Stimulated activated CD4-positive, alpha-beta T cell treated with anti-CD3 and anti-CD28 coated beads, Interleukin-4, amount 100 ng/mL, for 4 hours (primary cell): ENCODE data around the gene SRGAP3.

Source experiments
- DNase-seq, 2 experiments: peaks; one replicate each; pipeline ENCODE4 v3.0.0-alpha.2; 2020

The SRGAP3 gene

GRCh38 chr3:9251055-9251786, 1.8 kb upstream of the SRGAP3 start:
- no peak for DNase-seq

GRCh38 chr3:9250236-9250635, 790 bp upstream of the SRGAP3 start:
- DNase-seq: no peak

GRCh38 chr3:9248522-9249271, 749 bp downstream of the SRGAP3 start:
- DNase-seq: no peak

- DNase-seq: no peak
Measured at GRCh38 chr3:9247941-9248521, 1.4 kb downstream of the SRGAP3 start.

- no peak for DNase-seq
Measured at GRCh38 chr3:9247361-9247940, 2.0 kb downstream of the SRGAP3 start.

- DNase-seq: no peak
Measured at GRCh38 chr3:9246189-9246588, 3.3 kb downstream of the SRGAP3 start.

GRCh38 chr3:9244495-9245183, 4.8 kb downstream of the SRGAP3 start:
- no peak for DNase-seq

- no peak for DNase-seq
Measured at GRCh38 chr3:9241956-9242355, 7.5 kb downstream of the SRGAP3 start.

- DNase-seq: no peak
Measured at GRCh38 chr3:9239680-9240079, 9.8 kb downstream of the SRGAP3 start.

GRCh38 chr3:9238721-9239295, 10.6 kb downstream of the SRGAP3 start:
- DNase-seq: no peak

- DNase-seq: no peak
Measured at GRCh38 chr3:9238276-9238675, 11.2 kb downstream of the SRGAP3 start.

GRCh38 chr3:9233814-9234600, 15.4 kb downstream of the SRGAP3 start:
- no peak for DNase-seq

- no peak for DNase-seq
Measured at GRCh38 chr3:9233101-9233500, 16.3 kb downstream of the SRGAP3 start.

GRCh38 chr3:9231937-9232336, 17.5 kb downstream of the SRGAP3 start:
- DNase-seq: no peak

GRCh38 chr3:9231471-9231870, 18.0 kb downstream of the SRGAP3 start:
- no peak for DNase-seq

GRCh38 chr3:9231006-9231405, 18.4 kb downstream of the SRGAP3 start:
- no peak for DNase-seq

- DNase-seq: no peak
Measured at GRCh38 chr3:9230596-9230995, 18.9 kb downstream of the SRGAP3 start.

- no peak for DNase-seq
Measured at GRCh38 chr3:9229879-9230278, 19.6 kb downstream of the SRGAP3 start.

- DNase-seq: no peak
Measured at GRCh38 chr3:9229325-9229724, 20.1 kb downstream of the SRGAP3 start.

- no peak for DNase-seq
Measured at GRCh38 chr3:9226326-9226725, 23.1 kb downstream of the SRGAP3 start.

- no peak for DNase-seq
Measured at GRCh38 chr3:9225268-9225667, 24.2 kb downstream of the SRGAP3 start.

- DNase-seq: no peak
Measured at GRCh38 chr3:9224490-9224889, 25.0 kb downstream of the SRGAP3 start.
